Spleen (tissue), 11 donors: ENCODE results near the gene STRN. TPM values are rescaled to one million over a fixed set of nuclear protein-coding genes. Genes with fewer than 3 reads are reported as not detected.
A peak's percentile ranks its signal among the peaks of the same experiment; 100 is the strongest.
"Not testable (repeated sequence)": the region's sequence is repeated elsewhere in the genome, so short reads cannot be mapped to it uniquely, and the experiment has no call there.

ENCODE experiments used
- DNase-seq: peaks from one replicate; pipeline ENCODE4 v3.0.0-alpha.2; 2020
- H3K27ac ChIP-seq, 8 donors: fragments of 200-600 bp; sonication (generic) in 7 of 8; 1 replicate in 4 of 8; 2 replicates in 4 of 8; pipeline versions ENCODE4 v1.5.0 to v1.8.0; 2016 to 2021; ENCODE audit warnings: inconsistent platforms in 4 of 8, mild to moderate bottlenecking in 4 of 8, moderate library complexity in 1 of 8
- H3K27me3 ChIP-seq, 7 donors: fragments of 200-600 bp; sonication (generic) in 6 of 7; replicated peaks in 1 of 7; 1 replicate in 4 of 7; 2 replicates in 3 of 7; pipeline versions ENCODE4 v1.5.0 to v1.8.0; 2016 to 2021; ENCODE audit warnings: inconsistent platforms in 3 of 7, mild to moderate bottlenecking in 1 of 7
- H3K36me3 ChIP-seq, 6 donors: fragments of 200-600 bp; sonication (generic) in 5 of 6; 1 replicate in 4 of 6; 2 replicates in 2 of 6; pipeline versions ENCODE4 v1.5.0 to v1.8.0; 2016 to 2021; ENCODE audit warnings: inconsistent platforms in 2 of 6
- H3K4me1 ChIP-seq, 6 donors: fragments of 200-600 bp; sonication (generic) in 5 of 6; 1 replicate in 3 of 6; 2 replicates in 3 of 6; pipeline versions ENCODE4 v1.5.0 to v1.8.0; 2016 to 2021; ENCODE audit warnings: inconsistent platforms in 3 of 6
- H3K4me3 ChIP-seq, 8 donors: fragments of 200-600 bp; sonication (generic) in 7 of 8; 1 replicate in 4 of 8; 2 replicates in 4 of 8; pipeline versions ENCODE4 v1.5.0 to v1.8.0; 2016 to 2021; ENCODE audit warnings: inconsistent platforms in 4 of 8, mild to moderate bottlenecking in 4 of 8, moderate library complexity in 2 of 8
- H3K9me3 ChIP-seq, 8 donors: fragments of 200-600 bp; sonication (generic) in 7 of 8; 1 replicate in 4 of 8; 2 replicates in 4 of 8; pipeline versions ENCODE4 v1.5.0 to v1.8.0; 2016 to 2021; ENCODE audit warnings: inconsistent platforms in 4 of 8
- POLR2A ChIP-seq, 3 donors: fragments of 450-650 bp; IDR thresholded peaks; one replicate each; pipeline ENCODE4 v1.5.1; 2017; ENCODE audit warnings: antibody characterized with exemption in 3 of 3, mild to moderate bottlenecking in 1 of 3
- POLR2AphosphoS5 ChIP-seq, 3 donors: sonication (generic); formaldehyde crosslinking; IDR thresholded peaks; one replicate each; pipeline ENCODE4 v1.5.1; 2017; ENCODE audit warnings: antibody characterized with exemption in 3 of 3
- WGBS, 5 donors: extraction: QIAGEN DNeasy Blood & Tissue Kit in 3 of 5; methylation state at CpG; one replicate each; pipeline versions ENCODE4 v1.1.5 to v1.1.7; 2013 to 2018; 5-methylcytosine and 5-hydroxymethylcytosine counted together
- intact Hi-C: fragments of 100-400 bp; cut with DNase I; formaldehyde crosslinking; loops from one replicate; pipeline ENCODE4 v1.15.0; 2023; ENCODE audit warnings: low total_unique reads
- polyA plus RNA-seq, 3 donors: library from polyadenylated mRNA; stranded (reverse); fragments of 200-250 nt; gene quantifications; one replicate each; pipeline ENCODE4 v1.2.1, GENCODE V29; 2013
- total RNA-seq, 7 donors: library from RNA; depleted of rRNA in 3 of 7; stranded (reverse); fragments of >200 nt in 3 of 7; fragmentation: NEBNext Ultra II Directional in 4 of 7; extraction: Animal tissue kit (Norgen Biotek cat#: 25700) in 4 of 7; gene quantifications; one replicate each; pipeline versions ENCODE4 v1.1.0 to v1.2.1, GENCODE V29; 2016 to 2021
- TF ChIP-seq, protein P1 (sequence below), 11 experiments: fragments of 200-600 bp in 7 of 11; fragments of 450-650 bp in 4 of 11; sonication (generic) in 4 of 11; IDR thresholded peaks in 8 of 11; conservative IDR thresholded peaks in 3 of 11; 1 replicate in 7 of 11; 2 replicates in 4 of 11; pipeline versions ENCODE4 v1.4.0 to v1.8.0; 2016 to 2021; ENCODE audit warnings: antibody characterized with exemption in 11 of 11, inconsistent platforms in 4 of 11, mild to moderate bottlenecking in 1 of 11
- donor health status: healthy with polysubstance abuse.
- donor health status: DM: no; HTN: no; CAD: no; lungs with moderate emphysema.
- donor health status: DM: no; HTN: no; CAD: no.
- donor health status: Bipolar disorder and iron deficiency.
- donor health status: healthy.
- donor health status: DM: no; HTN: no; CAD: no.
- donor health status: DM: yes; HTN: yes; CAD: no.

The STRN gene
- total and polyA plus RNA-seq, 10 donors, result 2.2 to 33.3 (median 26.2) TPM

DNA sequence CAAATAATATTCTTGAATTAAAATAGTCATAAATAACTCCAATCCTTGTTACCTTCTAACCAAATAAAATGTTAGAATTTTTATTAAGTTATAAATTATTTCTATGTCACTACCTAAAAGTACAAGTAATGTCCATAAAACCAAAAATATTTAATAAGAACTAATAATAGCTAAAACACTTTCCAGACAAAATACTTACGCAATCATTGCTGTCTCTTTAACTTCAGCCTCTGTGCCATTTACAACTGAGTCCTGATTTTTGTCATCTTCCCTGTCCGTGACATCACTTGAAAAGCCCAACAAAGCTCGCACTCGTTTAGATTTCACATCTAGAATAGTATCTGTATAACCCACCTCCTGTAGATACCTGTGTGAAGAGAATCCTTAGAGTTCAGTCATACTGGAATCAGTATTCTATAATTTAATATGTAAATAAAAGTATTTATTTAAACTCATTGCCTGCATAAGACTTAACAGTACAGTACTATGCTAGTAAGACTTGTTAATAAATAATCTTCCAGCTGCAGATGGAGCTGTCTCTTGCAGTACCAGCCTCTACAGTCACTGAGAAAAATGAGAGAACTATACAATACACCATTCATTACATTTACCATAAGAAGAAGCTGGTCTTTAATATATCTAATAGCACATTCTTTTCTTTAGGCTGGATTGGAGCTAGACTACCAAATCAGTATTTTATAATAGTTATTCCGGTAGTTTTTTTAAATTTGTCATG is 63.8 kb downstream of the STRN start:
- intact Hi-C loops, result no loop called here
- Histone ChIP-seq H3K4me1 (no peaks in the 10 kb centered on the region), H3K36me3 (peaks cover 0 to 72% (median 14%) of the 10 kb centered on the region in 6 donors), H3K9me3 (no peaks in the 10 kb centered on the region), H3K27me3 (no peaks in the 10 kb centered on the region), H3K27ac (peak overlapping the region in 1 of 8 donors; percentile 3), H3K4me3 (no peak overlapping the region)
- no peak for DNase-seq
- TF ChIP-seq POLR2AphosphoS5 (IDR thresholded peaks at IDR 0.05) (no peak), POLR2A (IDR thresholded peaks at IDR 0.05) (no peak)
- TF ChIP-seq, protein P1, sequence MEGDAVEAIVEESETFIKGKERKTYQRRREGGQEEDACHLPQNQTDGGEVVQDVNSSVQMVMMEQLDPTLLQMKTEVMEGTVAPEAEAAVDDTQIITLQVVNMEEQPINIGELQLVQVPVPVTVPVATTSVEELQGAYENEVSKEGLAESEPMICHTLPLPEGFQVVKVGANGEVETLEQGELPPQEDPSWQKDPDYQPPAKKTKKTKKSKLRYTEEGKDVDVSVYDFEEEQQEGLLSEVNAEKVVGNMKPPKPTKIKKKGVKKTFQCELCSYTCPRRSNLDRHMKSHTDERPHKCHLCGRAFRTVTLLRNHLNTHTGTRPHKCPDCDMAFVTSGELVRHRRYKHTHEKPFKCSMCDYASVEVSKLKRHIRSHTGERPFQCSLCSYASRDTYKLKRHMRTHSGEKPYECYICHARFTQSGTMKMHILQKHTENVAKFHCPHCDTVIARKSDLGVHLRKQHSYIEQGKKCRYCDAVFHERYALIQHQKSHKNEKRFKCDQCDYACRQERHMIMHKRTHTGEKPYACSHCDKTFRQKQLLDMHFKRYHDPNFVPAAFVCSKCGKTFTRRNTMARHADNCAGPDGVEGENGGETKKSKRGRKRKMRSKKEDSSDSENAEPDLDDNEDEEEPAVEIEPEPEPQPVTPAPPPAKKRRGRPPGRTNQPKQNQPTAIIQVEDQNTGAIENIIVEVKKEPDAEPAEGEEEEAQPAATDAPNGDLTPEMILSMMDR (IDR thresholded peaks at IDR 0.05 in 8 of 11, conservative IDR thresholded peaks at IDR 0.05 in 3 of 11), result no peak
- WGBS, 5 donors, result 92 to 97% (median 94%) methylated on average over 5 of the region's 5 CpGs

DNA sequence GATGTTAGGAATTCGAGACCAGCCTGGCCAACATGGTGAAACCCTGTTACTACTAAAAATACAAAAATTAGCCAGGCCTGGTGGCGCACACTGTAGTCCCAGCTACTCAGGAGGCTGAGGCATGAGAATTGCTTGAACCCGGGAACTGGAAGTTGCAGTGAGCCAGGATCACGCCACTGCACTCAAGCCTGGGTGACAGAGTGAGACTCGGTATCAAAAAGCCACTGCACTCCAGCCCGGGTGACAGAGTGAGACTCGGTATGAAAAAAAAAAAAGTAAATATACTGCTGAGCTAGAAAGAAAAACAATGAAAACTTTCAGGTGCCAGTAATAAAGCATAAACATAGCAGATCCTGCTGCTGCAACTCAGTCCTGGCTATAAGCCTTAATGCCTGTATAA is 73.5 kb downstream of the STRN start:
- peaks cover 0 to 92% (median 17%) of the 10 kb centered on the region in 6 donors for H3K36me3 ChIP-seq
- H3K4me3 ChIP-seq, result no peak overlapping the region
- no peaks in the 10 kb centered on the region for H3K27me3 ChIP-seq
- intact Hi-C loops, result no loop called here
- TF ChIP-seq, protein P1 (IDR thresholded peaks at IDR 0.05 in 8 of 11, conservative IDR thresholded peaks at IDR 0.05 in 3 of 11), result no peak
- TF ChIP-seq POLR2A (IDR thresholded peaks at IDR 0.05) (no peak), POLR2AphosphoS5 (IDR thresholded peaks at IDR 0.05) (no peak)
- H3K27ac ChIP-seq, result no peak overlapping the region
- no peak for DNase-seq
- WGBS, 5 donors, result 92 to 96% (median 95%) methylated on average over 7 of the region's 7 CpGs
- no peaks in the 10 kb centered on the region for H3K9me3 ChIP-seq
- H3K4me1 ChIP-seq, result peaks cover 0 to 7% (median 0%) of the 10 kb centered on the region in 6 donors

DNA sequence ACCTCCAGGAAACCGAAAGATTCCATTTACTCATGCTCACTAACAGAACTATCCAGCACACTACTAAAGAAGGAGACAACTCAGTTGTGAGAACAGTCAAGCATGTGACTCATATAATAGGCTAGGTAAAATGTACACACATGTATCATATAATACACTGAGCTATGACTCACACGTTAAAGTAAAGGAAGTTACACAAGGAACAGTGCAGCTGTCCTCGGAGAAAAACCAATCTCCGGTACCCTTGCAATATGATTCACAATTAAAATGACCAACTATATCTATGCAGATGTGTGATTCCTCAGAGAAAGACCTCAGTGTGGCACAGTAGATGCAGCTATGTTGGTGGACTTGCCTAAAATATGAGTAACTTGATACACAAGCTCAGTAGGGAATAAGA is 76.5 kb downstream of the STRN start:
- TF ChIP-seq POLR2A (IDR thresholded peaks at IDR 0.05) (no peak), POLR2AphosphoS5 (IDR thresholded peaks at IDR 0.05) (no peak)
- TF ChIP-seq, protein P1 (IDR thresholded peaks at IDR 0.05 in 8 of 11, conservative IDR thresholded peaks at IDR 0.05 in 3 of 11), result no peak
- intact Hi-C loops, result no loop called here
- no peaks in the 10 kb centered on the region for H3K9me3 ChIP-seq
- H3K27ac ChIP-seq, result peak overlapping the region in 3 of 8 donors; percentile 16 to 55 (median 45)
- H3K36me3 ChIP-seq, result peaks cover 0 to 93% (median 22%) of the 10 kb centered on the region in 6 donors
- WGBS, 5 donors, result 66 to 83% (median 72%) methylated on average over 4 of the region's 4 CpGs
- peaks cover 0 to 7% (median 0%) of the 10 kb centered on the region in 6 donors for H3K4me1 ChIP-seq
- H3K27me3 ChIP-seq, result no peaks in the 10 kb centered on the region
- H3K4me3 ChIP-seq, result no peak overlapping the region
- no peak for DNase-seq

DNA sequence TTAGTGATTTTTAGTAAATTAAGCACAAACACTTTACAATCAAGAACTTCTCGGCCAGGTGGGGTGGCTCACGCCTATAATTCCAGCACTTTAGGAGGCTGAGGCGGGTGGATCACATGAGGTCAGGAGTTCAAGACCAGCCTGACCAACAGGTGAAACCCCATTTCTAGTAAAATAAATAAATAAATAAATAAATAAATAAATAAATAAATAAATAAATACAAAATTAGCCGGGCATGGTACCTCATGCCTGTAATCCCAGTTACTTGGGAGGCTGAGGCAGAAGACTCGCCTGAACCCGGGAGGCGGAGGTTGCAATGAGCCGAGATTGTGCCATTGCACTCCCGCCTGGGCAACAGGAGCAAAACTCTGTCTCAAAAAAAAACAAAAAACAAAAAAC is 79.2 kb downstream of the STRN start:
- DNase-seq, H3K4me1 ChIP-seq, H3K27ac ChIP-seq, H3K9me3 ChIP-seq, intact Hi-C loops, H3K27me3 ChIP-seq, H3K4me3 ChIP-seq: not testable (repeated sequence)
- peaks cover 0 to 94% (median 28%) of the 10 kb centered on the region in 6 donors for H3K36me3 ChIP-seq
- WGBS, 5 donors, result 94 to 98% (median 97%) methylated on average over 9 of the region's 9 CpGs
